CD4-positive, alpha-beta T cell treated with Interleukin-12 subunit alpha and Interleukin-12 subunit beta, for 1 hour (primary cell): ENCODE measurements around the gene CBX8.
"Not testable (repeated sequence)": the region's sequence is repeated elsewhere in the genome, so short reads cannot be mapped to it uniquely, and the experiment has no call there.

ENCODE experiments used
- DNase-seq: peaks from one replicate; pipeline ENCODE4 v3.0.0-alpha.2; 2020

The CBX8 gene

DNA sequence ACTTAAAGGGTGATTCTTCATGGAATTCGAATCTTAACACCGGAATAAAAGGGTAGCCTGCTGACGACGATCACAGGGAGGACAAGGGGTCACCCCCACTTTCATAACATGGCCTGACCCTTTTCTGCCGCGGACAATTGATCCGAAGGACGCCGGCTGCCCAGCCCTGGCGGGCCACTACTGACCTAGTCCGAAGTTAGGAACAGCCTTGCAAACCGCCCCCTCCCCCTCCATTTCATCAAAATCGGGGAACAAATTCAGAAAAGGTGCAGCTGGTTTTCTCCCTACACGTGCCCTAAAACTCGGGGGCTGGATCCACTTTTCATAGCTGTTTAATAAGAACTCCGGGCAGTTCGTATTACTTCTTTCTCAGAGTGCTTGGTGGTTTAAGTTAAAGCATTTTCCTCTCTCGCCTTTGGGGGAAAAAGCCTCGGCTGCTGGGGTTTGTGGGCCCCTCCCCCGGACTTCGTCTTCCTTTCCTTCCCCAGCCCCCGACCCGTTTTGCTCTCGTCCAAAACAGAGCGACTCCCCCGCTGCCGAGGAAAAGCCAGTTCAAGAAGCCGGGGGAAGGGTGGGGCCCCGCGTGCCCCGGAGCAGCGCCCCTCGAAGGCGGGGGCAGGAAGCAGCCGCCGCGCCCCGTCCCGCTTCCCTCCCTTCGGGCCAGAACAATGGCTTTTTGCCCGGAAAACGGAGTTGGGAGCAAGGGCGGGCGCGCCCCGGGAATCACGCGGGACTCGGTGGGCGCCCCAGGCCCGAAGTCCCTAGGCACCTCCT, 19.6 kb downstream of the CBX8 start:
- DNase-seq, result peak; percentile 39

DNA sequence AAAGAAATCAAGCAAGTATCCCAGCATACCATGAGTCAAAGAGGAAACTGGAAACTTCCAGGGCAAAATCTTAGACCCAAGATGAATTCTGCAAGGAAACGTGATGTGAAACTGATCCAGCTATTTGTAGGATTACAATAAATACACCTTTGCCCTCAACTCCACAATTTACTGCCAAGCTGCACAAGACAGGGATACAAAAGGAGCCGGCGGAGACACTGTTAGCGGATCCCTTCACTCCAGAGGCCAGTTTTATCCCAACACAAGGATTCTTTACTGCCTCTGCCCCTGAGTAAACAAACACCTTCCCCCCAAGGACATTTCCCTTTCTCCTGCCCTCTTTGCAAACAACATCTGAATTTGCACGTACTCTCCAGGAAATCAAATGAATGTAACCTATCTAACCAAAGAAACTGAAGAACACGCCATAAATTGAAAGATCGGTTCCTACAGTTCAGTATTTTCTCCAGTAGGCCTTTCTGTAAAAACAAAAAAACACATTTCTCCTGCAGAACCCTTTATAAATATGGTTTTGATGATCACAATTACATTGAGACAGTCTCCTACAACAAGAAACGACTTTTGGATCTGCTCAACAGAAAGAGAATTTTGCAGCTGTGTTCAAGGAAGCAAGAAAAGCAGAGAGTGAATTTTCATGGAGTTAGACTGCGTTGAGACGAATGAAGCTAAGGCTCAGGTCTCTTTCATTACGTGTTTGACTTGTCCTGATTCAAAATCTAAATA, 20.3 kb downstream of the CBX8 start:
- no peak for DNase-seq

- DNase-seq, result no peak
Observed at GRCh38 chr17:79775632-79776031, 21.2 kb downstream of the CBX8 start.

- no peak for DNase-seq
Observed at GRCh38 chr17:79774561-79774975, 22.3 kb downstream of the CBX8 start.

DNA sequence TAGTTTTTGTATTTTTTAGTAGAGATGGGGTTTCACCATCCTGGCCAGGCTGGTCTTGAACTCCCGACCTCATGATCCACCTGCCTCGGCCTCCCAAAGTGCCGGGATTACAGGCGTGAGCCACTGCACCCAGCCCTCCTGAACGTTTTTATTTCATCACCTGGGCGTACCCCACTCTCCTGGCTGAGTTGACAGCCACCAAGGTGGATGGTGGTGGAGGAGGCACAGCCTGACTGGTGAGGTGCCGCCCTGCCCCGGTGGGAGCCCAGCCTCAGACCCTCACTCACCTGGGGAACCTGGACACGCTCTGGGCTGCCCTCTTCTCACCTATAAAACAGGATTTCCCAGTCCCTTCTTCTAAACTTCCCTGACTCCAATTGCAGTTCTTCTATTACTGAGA, 24.2 kb downstream of the CBX8 start:
- DNase-seq, result not testable (repeated sequence)

DNA sequence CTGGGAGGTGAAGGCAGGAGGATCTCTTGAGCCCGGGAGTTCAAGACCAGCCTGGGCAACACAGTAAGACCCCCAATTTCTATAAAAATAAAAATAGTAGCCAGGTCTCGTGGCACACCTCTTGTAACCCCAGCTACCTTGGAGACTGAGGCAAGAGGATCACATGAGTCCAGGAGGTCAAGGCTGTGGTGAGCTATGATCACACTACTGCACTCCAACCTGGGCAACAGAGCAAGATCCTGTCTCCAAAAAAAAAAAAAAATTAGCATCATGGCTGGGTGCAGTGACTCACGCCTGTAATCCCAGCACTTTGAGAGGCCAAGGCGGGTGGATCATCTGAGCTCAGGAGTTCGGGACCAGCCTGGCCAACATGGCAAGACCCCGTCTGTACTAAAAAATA, 25.6 kb downstream of the CBX8 start:
- DNase-seq, result no peak

DNA sequence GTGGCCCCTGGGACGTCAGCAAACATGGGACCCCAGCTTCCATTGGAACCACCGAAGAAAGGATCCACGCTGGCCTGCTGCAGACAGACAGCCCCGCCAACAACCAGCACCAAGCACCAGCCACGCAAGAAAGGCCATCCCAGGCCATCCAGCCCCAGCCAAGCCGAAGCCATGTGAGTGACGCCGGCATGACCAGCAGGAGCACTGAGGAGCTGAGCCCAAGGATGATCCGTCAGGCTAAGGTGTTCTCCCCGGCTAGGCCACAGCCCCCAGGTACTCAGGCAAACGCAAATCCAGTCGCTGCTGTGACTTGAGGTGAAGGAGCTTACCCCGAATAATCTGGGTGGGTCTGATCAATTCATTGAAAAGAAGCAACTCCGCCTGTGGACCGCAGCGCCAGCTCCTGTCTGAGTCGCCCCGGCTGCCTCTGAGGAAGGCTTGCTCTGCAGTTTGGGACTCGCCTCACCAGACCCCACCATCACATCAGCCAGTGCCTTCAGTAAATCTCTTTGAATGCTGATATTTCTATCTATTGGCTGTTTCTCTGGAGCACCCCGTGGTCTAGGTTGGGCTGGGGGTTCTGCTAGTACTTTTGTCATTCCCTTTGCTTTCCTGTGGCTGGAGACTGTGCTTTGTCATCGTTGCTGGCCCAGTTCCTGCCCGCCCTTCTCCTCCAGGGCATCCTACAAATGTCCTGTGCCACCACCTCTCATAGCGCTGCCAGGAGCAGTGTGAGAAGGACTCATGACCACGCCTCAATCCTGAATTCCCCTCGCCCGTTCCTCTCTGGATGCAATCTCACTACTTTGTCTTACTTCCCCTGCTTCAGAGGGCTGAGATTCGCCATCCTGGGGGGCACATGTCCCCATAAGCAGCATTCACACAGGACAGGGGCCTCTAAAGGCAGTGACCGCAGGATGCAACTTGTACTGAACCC, 27.0 kb downstream of the CBX8 start:
- DNase-seq, result no peak

GRCh38 chr17:79765708-79766107, 31.2 kb downstream of the CBX8 start:
- DNase-seq, result no peak

DNA sequence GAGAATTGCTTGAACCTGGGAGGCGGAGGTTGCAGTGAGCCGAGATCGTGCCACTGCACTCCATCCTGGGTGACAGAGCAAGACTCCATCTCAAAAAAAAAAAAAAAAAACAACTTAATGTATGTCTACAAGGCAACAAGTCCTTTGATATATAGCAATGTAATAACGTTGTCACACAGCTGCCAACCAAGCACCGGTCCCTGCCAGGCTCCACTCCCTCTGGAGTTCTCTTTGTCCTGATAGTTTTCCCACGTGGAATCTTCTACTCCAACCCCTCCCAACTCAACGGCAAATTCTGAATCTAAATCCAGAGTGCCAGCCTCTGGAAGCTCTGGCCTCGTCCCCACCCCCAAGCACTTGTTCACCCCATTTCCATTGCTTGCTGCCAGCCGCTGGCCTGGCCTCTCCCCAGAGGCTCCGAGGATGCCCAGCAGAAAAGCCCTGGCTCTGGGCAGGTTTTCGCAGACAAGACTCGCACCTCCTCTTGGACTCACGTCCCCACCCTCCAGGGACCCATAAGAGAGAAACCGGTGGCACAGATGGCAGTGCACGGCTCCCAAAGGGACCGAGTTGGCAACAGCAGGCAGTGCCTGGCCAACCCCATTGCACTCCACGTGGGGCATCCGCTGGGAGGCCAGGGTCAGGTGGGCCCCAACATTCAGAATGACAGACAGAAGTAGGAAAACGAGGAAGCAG, 34.8 kb downstream of the CBX8 start:
- no peak for DNase-seq

DNA sequence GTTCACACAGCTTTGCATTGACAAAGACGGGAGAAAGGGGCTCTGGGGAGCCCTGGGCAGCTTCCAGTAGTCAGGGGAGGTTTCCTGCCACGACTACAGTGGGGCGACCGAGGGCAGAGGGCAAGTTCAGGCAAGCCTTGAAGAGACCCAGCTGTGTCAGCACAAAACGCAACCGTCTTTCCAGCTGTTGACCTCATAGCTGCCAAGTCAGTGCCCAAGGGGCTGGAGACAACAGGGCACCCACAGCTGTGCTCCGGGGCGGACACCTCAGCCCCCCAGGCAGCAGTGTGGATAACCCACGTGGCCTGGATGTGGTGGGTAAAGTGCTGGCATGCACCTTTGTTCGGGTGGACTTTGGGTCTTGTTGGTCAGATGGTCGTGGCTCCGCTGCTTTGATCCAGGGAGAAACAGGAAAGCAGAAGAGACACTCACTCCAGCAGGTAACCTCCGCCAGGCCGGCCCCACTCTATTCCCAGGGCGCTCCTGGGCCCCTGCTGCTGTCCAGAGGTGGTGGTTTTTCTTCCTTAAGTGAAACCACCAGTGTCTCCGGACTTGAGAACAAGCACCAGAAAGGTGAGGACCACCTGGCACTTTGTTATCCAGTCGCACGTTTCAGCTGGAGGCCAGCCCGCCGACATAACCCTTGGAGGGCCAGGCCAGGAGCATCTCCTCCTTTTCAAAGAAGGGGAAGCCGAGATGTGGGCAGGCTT, 36.5 kb downstream of the CBX8 start:
- DNase-seq, result no peak

DNA sequence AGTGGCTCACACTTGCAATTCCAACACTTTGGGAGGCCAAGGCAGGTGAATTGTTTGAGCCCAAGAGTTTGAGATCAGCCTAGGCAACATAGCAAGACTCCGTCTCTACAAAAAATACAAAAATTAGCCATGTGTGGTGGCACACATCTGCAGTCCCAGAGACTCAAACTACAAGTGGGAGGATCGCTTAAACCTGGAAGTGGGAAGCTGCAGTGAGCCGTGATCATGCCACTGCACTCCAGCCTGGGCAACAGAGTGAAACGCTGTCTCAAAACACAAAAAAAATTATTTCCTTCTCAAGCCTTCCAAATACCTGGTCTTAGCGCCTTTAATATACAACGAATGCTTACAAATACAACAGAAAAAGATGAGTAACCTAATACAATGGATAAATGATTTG, 38.6 kb downstream of the CBX8 start:
- DNase-seq, result no peak

DNA sequence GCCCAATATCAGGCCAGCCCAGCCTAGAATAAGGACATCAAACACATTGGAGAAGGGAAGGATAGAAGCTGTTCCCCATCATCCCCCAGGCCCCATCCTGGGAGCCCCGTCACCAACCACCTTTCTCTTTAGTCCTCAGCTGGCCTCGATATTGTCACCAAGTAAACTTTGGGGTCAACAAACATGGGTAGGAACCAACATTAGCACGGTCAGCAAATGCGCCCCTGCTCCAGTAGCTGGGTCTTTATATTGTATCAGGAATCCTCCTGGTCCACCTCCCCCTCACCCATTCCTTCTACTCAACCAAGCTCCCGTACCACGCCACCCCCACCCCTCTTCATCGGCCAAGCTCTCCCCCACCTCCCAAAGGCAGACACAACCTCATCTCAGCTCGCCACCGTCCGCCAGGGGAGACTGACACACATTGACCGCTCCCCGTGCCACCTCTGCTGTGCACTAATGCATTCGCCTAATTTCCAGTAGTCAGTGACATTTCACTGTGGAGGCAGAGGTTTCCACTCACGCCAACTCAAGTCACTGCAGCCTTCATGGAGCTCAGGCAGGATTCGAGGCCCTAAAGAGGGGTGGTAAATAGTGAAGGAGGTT, 39.6 kb downstream of the CBX8 start:
- DNase-seq, result no peak

DNA sequence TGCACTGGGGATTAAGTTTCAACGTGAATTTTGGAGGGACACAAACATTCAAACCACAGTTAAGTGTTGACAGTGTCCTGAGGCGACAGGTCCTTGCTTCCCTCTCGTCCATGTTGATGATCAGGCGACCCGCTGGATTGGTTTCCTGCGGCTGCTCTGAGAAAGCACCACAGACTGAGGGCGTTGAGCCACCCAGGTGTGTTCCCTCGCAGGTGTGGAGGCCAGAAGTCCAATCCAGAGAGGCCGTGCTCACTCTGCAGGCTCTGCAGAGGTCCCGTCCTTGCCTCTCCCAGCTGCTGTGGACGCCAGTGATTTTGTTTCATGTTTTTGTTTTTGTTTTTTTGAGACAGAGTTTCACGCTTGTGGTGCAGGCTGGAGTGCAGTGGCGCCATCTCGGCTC, 41.3 kb downstream of the CBX8 start:
- no peak for DNase-seq

DNA sequence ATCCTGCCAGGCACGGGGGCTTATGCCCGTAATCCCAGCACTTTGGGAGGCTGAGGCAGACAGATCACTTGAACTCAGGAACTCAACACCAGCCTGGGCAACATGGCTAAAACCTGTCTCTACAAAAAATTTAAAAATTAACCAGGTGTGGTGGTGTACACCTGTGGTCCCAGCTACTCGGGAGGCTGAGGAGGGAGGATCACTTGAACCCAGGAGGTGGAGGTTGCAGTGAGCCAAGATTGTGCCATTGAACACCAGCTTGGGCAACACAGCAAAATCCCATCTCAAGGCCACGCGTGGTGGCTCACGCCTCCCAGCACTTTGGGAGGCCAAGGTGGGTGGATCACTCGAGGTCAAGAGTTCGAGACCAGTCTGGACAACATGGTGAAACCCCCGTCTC, 42.0 kb downstream of the CBX8 start:
- not testable (repeated sequence) for DNase-seq

- no peak for DNase-seq
Observed at GRCh38 chr17:79754370-79754769, 42.5 kb downstream of the CBX8 start.

- no peak for DNase-seq
Observed at GRCh38 chr17:79752175-79752574, 44.7 kb downstream of the CBX8 start.

- DNase-seq, result no peak
Observed at GRCh38 chr17:79750650-79751545, 46.0 kb downstream of the CBX8 start.

DNA sequence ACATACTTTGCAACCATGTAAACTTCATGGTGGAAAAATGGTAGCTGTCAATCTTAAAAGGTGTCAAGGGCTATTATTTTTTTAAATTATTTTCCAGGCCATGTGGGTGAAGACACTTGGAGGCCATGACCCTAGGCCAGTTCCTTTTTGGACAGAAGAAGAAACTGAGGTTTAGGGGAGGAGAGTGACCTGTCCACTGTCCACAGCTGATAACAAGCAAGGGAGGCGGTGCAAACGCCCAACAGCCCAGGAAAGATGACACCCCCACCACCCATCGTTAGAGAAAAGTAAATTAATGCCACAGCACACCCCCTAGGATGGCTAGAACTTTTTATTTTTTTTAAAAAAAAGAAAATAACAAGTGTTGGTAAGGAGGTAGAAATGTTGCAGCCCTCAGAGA, 46.9 kb downstream of the CBX8 start:
- DNase-seq, result no peak

- DNase-seq, result no peak
Observed at GRCh38 chr17:79749156-79749815, 47.6 kb downstream of the CBX8 start.
